ENCODE measurements around the gene ALOX12B.
A peak's percentile ranks its signal among the peaks of the same experiment; 100 is the strongest.

Gene ALOX12B

GRCh38 chr17:8087075-8087951 lies at the start of gene ALOX12B:
Gene ALOX12B, minus strand, starts transcription at chr17:8087716. Its CDS starts 274 bp downstream, at chr17:8087442.
- no peak for DNase-seq

DNA sequence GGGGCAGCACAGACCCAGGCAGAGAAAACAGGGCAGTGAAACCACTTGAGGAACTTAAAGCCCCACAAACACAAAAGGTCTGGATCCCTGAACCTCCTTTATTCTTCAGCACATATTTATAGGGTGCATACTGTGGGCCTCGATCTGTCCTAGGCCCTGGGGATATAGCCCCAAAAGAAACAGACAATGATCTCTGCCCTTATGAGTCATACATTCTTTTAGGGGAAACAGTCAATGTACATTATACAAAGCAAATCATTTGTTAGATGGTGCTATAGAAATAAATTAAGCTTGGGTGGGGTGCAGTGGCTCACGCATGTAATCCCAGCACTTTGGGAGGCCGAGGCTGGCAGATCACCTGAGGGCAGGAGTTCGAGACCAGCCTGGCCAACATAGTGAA lies 46.4 kb upstream of the ALOX12B start:
- no peak for DNase-seq

GRCh38 chr17:8133399-8133798 lies 45.9 kb upstream of the ALOX12B start:
- DNase-seq: no peak

- no peak for DNase-seq
These were observed 44.4 kb upstream of the ALOX12B start for GRCh38 chr17:8131844-8132441.

GRCh38 chr17:8128125-8128784 lies 40.7 kb upstream of the ALOX12B start:
- DNase-seq: no peak

GRCh38 chr17:8126491-8127066 lies 39.1 kb upstream of the ALOX12B start:
- DNase-seq: no peak

GRCh38 chr17:8125947-8126490 lies 38.5 kb upstream of the ALOX12B start:
- DNase-seq: no peak

DNA sequence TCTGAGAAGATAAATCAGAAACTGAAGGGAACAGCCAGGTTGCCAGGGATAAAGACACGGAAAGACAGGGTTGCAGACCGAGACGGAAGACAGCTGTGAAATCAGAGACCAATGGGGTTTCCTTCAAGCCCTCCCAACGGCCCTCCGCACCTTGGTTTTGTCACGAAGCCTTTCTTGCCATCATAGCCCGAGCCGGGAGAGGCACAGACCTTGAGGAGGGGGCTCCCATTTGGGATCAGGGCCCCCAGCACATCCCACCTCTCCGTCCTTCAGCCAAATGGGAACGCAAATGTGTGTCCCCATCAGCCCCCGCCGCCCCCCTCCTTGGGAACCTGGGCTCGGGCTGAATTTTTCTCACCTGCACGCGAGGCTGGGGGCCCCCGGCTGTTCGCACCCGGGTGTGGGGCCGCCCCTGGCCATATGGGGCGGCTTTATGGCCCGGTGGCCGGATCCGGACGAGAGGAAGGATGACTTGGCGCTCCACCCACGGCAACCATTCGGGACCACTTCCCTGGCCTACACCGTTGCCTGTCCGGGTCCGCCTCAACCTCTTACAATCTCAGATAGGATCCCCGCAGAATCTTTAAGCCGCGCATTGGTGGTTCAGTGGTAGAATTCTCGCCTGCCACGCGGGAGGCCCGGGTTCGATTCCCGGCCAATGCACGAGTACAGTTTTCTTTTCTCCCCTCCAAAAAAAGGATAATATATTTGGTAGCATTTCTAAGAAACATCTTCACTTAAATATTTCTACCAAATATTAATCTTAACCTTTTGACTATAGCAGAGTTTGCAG lies 37.8 kb upstream of the ALOX12B start:
- DNase-seq: peak; percentile 44

- DNase-seq: no peak
These were observed 37.0 kb upstream of the ALOX12B start for GRCh38 chr17:8124350-8125153.

- no peak for DNase-seq
These were observed 36.3 kb upstream of the ALOX12B start, which contains the start of gene HES7 for GRCh38 chr17:8123695-8124349. Gene HES7, minus strand, starts transcription at chr17:8124106. Its CDS starts 22 bp downstream, at chr17:8124084.

- DNase-seq: no peak
These were observed 35.6 kb upstream of the ALOX12B start for GRCh38 chr17:8122924-8123694.

GRCh38 chr17:8122422-8122923 lies 35.0 kb upstream of the ALOX12B start:
- DNase-seq: no peak

- peak; percentile 13 for DNase-seq
These were observed 34.3 kb upstream of the ALOX12B start for GRCh38 chr17:8121681-8122421.

- DNase-seq: no peak
These were observed 33.8 kb upstream of the ALOX12B start for GRCh38 chr17:8121407-8121680.

GRCh38 chr17:8120520-8121406 lies 33.2 kb upstream of the ALOX12B start:
- DNase-seq: no peak

- DNase-seq: peak; percentile 74
These were observed 32.3 kb upstream of the ALOX12B start for GRCh38 chr17:8119581-8120519.

Measured in NCI-H1092 (cell line).